Measurements from ENCODE around the gene DEFB127.
"Not testable (repeated sequence)": the region's sequence is repeated elsewhere in the genome, so short reads cannot be mapped to it uniquely, and the experiment has no call there.

Gene DEFB127

GRCh38 chr20:157154-157553 is at the start of gene DEFB127:
Gene DEFB127, plus strand, starts transcription at chr20:157454. Its CDS starts 91 bp downstream, at chr20:157545.
- Mint-ChIP-seq H3K27ac (no peak within 1 kb of the TSS), H3K9me3 (no peaks in the 10 kb centered on the region), H3K4me1 (peaks cover 0 to 2% of the 10 kb centered on the region in 2 donors), H3K4me3 (no peak within 1 kb of the TSS), H3K36me3 (no peaks in the 10 kb centered on the region), H3K27me3 (peaks cover 29 to 50% of the 10 kb centered on the region in 2 donors)
- ATAC-seq (replicated peaks), result no peak
- no peak for DNase-seq

DNA sequence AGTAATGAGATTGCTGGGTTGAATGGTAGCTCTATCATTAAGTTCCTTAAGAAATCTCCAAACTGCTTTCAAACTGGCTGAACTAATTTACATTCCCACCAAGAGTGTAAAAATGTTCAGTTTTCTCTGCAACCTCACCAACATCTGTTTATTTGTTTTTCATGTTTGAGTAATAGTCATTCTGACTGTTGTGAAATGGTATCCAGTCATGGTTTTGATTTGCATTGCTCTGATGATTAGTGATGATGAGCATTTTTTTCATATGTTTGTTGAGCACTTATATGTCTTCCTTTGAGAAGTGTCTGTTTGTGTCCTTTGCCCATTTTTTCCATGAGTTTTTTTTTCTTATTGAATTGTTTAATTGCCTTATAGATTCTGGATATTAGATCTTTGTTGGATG is 44.9 kb upstream of the DEFB127 start:
- Mint-ChIP-seq H3K4me1 (no peaks in the 10 kb centered on the region), H3K27me3 (peaks cover 23 to 37% of the 10 kb centered on the region in 2 donors), H3K27ac (no peak overlapping the region), H3K4me3 (no peak overlapping the region), H3K36me3 (peaks cover 0 to 2% of the 10 kb centered on the region in 2 donors), H3K9me3 (peaks cover 4 to 14% of the 10 kb centered on the region in 2 donors)
- no peak for ATAC-seq (replicated peaks)
- DNase-seq, result no peak

- Mint-ChIP-seq H3K4me3 (no peak overlapping the region), H3K27me3 (peaks cover 30 to 48% of the 10 kb centered on the region in 2 donors)
- ATAC-seq (replicated peaks), result no peak
Measured at GRCh38 chr20:117518-117917, 39.7 kb upstream of the DEFB127 start.

DNA sequence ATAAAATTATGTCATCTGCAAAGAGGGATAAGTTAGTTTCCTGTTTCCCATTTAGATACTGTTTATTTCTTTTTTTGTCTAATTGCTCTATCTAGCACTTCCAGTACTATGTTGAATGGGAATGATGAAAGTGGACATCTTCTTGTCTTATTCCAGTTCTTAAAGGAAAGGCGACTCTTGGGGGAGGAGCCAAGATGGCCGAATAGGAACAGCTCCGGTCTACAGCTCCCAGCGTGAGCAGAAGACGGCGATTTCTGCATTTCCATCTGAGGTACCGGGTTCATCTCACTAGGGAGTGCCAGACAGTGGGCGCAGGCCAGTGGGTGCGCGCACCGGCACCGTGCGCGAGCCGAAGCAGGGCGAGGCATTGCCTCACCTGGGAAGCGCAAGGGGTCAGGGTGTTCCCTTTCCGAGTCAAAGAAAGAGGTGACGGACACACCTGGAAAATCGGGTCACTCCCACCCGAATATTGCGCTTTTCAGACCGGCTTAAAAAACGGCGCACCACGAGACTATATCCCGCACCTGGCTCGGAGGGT is 27.4 kb upstream of the DEFB127 start:
- DNase-seq; H3K27ac Mint-ChIP-seq; H3K9me3 Mint-ChIP-seq; H3K4me1 Mint-ChIP-seq; ATAC-seq (replicated peaks); H3K36me3 Mint-ChIP-seq; H3K4me3 Mint-ChIP-seq: not testable (repeated sequence)
- H3K27me3 Mint-ChIP-seq, result peaks cover 11 to 27% of the 10 kb centered on the region in 2 donors

More at GRCh38 chr20:117518-117917, 39.7 kb upstream of the DEFB127 start:
- no peak for DNase-seq
- no peak overlapping the region for H3K27ac Mint-ChIP-seq
- no peaks in the 10 kb centered on the region for H3K4me1 Mint-ChIP-seq
- peaks cover 0 to 2% of the 10 kb centered on the region in 2 donors for H3K36me3 Mint-ChIP-seq
- peaks cover 7 to 14% of the 10 kb centered on the region in 2 donors for H3K9me3 Mint-ChIP-seq

- no peak overlapping the region for H3K27ac Mint-ChIP-seq
- no peak for ATAC-seq (replicated peaks)
- no peak overlapping the region for H3K4me3 Mint-ChIP-seq
- peaks cover 0 to 7% of the 10 kb centered on the region in 2 donors for H3K9me3 Mint-ChIP-seq
- H3K4me1 Mint-ChIP-seq, result no peaks in the 10 kb centered on the region
- DNase-seq, result no peak
- no peaks in the 10 kb centered on the region for H3K36me3 Mint-ChIP-seq
- peaks cover 23 to 30% of the 10 kb centered on the region in 2 donors for H3K27me3 Mint-ChIP-seq
Measured at GRCh38 chr20:137668-138490, 19.4 kb upstream of the DEFB127 start.

GRCh38 chr20:142290-142689 is 15.0 kb upstream of the DEFB127 start, which contains the start of gene DEFB126:
Gene DEFB126, plus strand, starts transcription at chr20:142590. Its CDS starts 39 bp downstream, at chr20:142629.
- Mint-ChIP-seq H3K36me3 (no peaks in the 10 kb centered on the region), H3K9me3 (peaks cover 0 to 5% of the 10 kb centered on the region in 2 donors), H3K4me3 (no peak within 1 kb of the TSS), H3K4me1 (no peaks in the 10 kb centered on the region), H3K27ac (no peak within 1 kb of the TSS), H3K27me3 (peaks cover 32 to 36% of the 10 kb centered on the region in 2 donors)
- no peak for DNase-seq
- ATAC-seq (replicated peaks), result no peak

DNA sequence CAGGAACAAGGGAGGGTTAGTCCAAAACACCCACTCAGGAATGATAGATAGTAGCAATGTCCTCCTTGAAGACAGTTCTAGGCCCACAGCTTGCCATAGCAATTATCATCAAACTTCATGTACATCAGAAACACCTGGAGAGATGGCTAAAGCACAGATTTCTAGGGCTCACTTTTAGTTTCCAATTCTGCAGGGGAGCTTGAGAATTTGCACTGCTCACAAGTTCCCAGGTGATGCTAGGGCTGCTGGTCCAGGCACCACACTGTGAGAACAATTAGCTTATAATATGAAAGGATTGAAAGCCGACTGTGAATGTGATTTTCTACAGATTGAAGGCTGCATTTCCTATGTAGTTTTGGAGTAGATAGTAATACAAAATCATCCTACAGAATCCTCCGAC is 11.4 kb upstream of the DEFB127 start:
- H3K4me3 Mint-ChIP-seq, result no peak overlapping the region
- DNase-seq (no peak), ATAC-seq (replicated peaks) (no peak)
- peaks cover 13 to 23% of the 10 kb centered on the region in 2 donors for H3K27me3 Mint-ChIP-seq
- no peaks in the 10 kb centered on the region for H3K9me3 Mint-ChIP-seq
- H3K27ac Mint-ChIP-seq, result no peak overlapping the region
- H3K36me3 Mint-ChIP-seq, result no peaks in the 10 kb centered on the region
- no peaks in the 10 kb centered on the region for H3K4me1 Mint-ChIP-seq

DNA sequence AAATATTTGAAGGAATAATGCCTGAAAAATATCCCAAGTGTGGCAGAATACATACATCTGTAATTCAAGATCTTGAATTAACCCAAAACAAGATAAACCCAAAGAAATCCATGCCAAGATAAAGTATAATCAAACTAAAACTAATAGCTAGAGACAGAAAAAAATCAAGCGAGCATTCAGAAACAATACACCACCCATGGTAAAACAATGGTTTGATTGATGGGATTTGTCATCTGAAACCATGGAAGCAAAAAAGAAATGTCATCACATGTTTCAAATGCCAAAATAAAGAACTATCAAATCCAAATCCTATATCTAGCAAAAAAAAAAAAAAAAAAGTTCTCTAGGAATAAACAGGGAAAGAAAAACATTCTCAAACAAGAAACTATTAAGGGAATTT is 5.1 kb upstream of the DEFB127 start:
- peaks cover 27 to 38% of the 10 kb centered on the region in 2 donors for H3K27me3 Mint-ChIP-seq
- no peak overlapping the region for H3K4me3 Mint-ChIP-seq
- no peak overlapping the region for H3K27ac Mint-ChIP-seq
- DNase-seq, result no peak
- no peaks in the 10 kb centered on the region for H3K36me3 Mint-ChIP-seq
- no peak for ATAC-seq (replicated peaks)
- peaks cover 0 to 2% of the 10 kb centered on the region in 2 donors for H3K4me1 Mint-ChIP-seq
- no peaks in the 10 kb centered on the region for H3K9me3 Mint-ChIP-seq

GRCh38 chr20:164618-165017 is 7.4 kb downstream of the DEFB127 start:
- Mint-ChIP-seq H3K4me3 (no peak overlapping the region), H3K4me1 (no peaks in the 10 kb centered on the region), H3K27ac (no peak overlapping the region), H3K36me3 (no peaks in the 10 kb centered on the region), H3K27me3 (peaks cover 16 to 24% of the 10 kb centered on the region in 2 donors), H3K9me3 (no peaks in the 10 kb centered on the region)
- DNase-seq (no peak), ATAC-seq (replicated peaks) (no peak)

GRCh38 chr20:168876-169275 is 11.6 kb downstream of the DEFB127 start:
- peaks cover 7 to 25% of the 10 kb centered on the region in 2 donors for H3K27me3 Mint-ChIP-seq
- H3K9me3 Mint-ChIP-seq, result no peaks in the 10 kb centered on the region
- H3K4me3 Mint-ChIP-seq, result no peak overlapping the region
- no peak overlapping the region for H3K27ac Mint-ChIP-seq
- no peaks in the 10 kb centered on the region for H3K4me1 Mint-ChIP-seq
- H3K36me3 Mint-ChIP-seq, result no peaks in the 10 kb centered on the region
- ATAC-seq (replicated peaks), result no peak
- no peak for DNase-seq

DNA sequence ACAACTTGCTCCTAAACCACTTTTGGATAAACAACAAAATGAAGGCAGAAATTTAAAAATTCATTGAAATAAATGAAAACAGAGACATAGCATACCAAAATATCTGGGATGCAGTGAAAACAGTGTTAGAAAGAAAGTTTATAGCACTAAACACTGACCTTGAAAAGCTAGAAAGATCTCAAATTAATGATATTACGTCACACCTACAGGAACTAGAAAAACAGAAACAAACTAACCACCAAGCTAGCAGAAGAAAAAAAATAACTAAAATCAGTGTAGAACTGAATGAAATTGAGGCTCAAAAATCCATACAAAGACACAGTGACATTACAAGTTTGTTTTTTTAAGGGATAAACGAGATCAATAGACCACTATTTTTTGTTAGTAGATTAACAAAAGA is 27.0 kb downstream of the DEFB127 start:
- ATAC-seq (replicated peaks) (no peak), DNase-seq (no peak)
- no peak overlapping the region for H3K4me3 Mint-ChIP-seq
- H3K9me3 Mint-ChIP-seq, result peaks cover 9 to 19% of the 10 kb centered on the region in 2 donors
- no peak overlapping the region for H3K27ac Mint-ChIP-seq
- H3K36me3 Mint-ChIP-seq, result peaks cover 0 to 6% of the 10 kb centered on the region in 2 donors
- no peaks in the 10 kb centered on the region for H3K4me1 Mint-ChIP-seq
- H3K27me3 Mint-ChIP-seq, result peaks cover 59 to 63% of the 10 kb centered on the region in 2 donors

GRCh38 chr20:187733-188132 is 30.5 kb downstream of the DEFB127 start:
- Mint-ChIP-seq H3K4me1 (no peaks in the 10 kb centered on the region), H3K27me3 (peaks cover 60 to 71% of the 10 kb centered on the region in 2 donors), H3K9me3 (peaks cover 13 to 23% of the 10 kb centered on the region in 2 donors), H3K27ac (no peak overlapping the region), H3K4me3 (no peak overlapping the region), H3K36me3 (peaks cover 0 to 6% of the 10 kb centered on the region in 2 donors)
- ATAC-seq (replicated peaks), result no peak
- DNase-seq, result no peak

DNA sequence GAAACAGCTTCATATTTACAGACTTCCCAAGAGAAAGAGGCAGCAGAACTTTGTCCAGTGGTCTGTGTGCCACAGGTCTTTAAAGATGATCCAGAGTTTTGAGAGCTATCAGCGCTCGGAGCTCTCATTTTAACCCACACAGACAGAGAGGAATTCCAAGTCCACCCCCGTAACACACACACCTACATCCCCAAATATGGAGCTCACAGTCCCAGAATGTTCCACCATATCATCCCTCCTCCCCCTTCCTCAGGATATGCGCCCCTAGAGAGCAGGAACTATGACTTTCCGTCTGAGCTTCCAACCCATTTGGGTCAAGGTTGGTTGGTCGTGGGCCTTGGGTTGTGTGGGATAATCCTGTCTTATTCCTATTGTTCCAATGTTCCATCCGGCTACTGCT is 32.4 kb downstream of the DEFB127 start, which contains the start of gene DEFB128:
Gene DEFB128, minus strand, starts transcription at position 101 of the 400 bp plus-strand sequence. Its CDS starts 88 bp downstream, at position 13.
- H3K36me3 Mint-ChIP-seq, result no peaks in the 10 kb centered on the region

DNA sequence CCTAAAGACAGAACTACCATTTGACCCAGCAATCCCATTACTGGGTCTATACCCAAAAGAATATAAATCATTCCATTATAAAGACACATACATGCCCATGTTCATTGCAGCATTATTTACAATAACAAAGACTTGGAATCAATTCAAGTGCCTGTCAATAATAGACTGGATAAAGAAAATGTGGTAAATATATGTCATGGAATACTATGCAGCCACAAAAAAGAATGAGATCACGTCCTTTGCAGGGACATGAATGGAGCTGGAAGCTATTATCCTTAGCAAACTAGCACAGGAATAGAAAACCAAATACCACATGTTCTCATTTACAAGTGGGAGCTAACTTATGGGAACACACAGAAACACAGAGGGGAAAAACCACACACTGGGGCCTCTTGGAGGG is 41.0 kb downstream of the DEFB127 start:
- Mint-ChIP-seq H3K4me1 (no peaks in the 10 kb centered on the region), H3K27ac (no peak overlapping the region), H3K4me3 (no peak overlapping the region), H3K27me3 (peaks cover 30 to 40% of the 10 kb centered on the region in 2 donors), H3K9me3 (no peaks in the 10 kb centered on the region), H3K36me3 (peaks cover 0 to 3% of the 10 kb centered on the region in 2 donors)
- DNase-seq (no peak), ATAC-seq (replicated peaks) (no peak)

More for the DNA sequence above, 32.4 kb downstream of the DEFB127 start, which contains the start of gene DEFB128:
- Mint-ChIP-seq H3K4me1 (no peaks in the 10 kb centered on the region), H3K4me3 (no peak within 1 kb of the TSS), H3K27ac (no peak within 1 kb of the TSS), H3K27me3 (peaks cover 43 to 54% of the 10 kb centered on the region in 2 donors), H3K9me3 (peaks cover 4 to 10% of the 10 kb centered on the region in 2 donors)
- ATAC-seq (replicated peaks) (no peak), DNase-seq (no peak)

Measured in stimulated activated naive B cell treated with anti-CD40 and anti-IgM and Interleukin-4, amounts not matched to agents 10 μg/mL and 1 μg/mL and 100 μg/mL, for 72 hours (primary cell).